GM21737 (cell line): Measurements from ENCODE around the gene MIB1.

ENCODE experiments used
- ATAC-seq: cut with Tn5 transposase; IDR thresholded peaks from one replicate; pipeline ENCODE4 v1.9.1; 2021; ENCODE audit warnings: mild to moderate bottlenecking, moderate library complexity; ENCODE audit not compliant: unreplicated experiment

The MIB1 gene

DNA sequence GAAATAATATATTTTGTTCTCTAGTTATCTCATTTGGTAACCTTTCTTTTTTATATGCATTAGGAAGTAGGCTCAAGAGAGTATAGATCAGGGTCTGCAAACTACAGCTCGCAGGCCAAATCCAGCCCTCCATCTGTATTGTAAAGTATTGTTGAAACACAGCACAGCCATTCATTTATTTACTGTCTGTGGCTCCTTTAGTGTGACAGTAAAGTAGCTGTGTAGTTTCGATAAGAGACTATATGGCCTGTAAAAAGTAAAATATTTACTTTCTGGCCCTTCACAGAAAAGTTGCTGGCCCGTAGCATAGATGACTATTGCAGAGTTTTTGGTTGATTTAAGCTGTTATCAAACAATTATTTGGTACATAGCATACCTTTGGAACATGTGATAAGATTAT lies 67.6 kb downstream of the MIB1 start:
- no peak for ATAC-seq

DNA sequence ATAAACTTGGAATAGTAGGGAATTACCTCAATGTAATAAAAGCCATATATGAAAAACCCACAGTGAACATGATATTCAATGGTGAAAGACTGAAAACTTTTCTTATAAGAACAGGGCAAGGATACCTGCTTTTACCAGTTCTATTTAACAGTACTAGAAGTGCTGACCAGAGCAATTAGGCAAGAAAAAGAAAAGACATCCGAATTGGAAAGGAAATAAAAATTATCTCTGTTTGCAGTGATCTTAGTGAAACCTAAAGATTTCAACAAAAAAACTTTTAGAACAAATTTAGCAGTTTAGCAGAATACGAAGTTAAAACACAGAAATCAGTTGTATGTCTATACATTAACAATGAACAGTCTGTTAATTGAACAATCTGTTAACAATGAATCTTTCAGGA lies 69.1 kb downstream of the MIB1 start:
- ATAC-seq: no peak

DNA sequence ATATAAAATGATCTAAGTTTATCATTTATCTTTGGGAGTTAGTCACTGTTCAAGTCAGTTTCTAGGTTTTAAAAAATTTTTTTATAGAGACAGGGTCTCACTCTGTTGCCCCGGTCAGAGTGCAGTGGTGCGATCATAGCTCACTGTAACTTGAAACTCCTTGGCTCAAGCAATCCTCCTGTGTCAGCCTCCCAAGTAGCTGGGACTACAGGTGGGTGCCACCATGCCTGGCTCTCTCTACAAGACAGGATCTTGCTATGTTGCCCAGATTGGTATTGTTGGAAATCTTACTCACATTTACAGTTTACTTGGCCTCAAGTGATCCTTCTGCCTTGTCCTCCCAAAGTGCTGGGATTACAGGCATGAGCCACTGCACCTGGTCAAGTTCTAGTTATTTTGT lies 74.5 kb downstream of the MIB1 start:
- no peak for ATAC-seq

DNA sequence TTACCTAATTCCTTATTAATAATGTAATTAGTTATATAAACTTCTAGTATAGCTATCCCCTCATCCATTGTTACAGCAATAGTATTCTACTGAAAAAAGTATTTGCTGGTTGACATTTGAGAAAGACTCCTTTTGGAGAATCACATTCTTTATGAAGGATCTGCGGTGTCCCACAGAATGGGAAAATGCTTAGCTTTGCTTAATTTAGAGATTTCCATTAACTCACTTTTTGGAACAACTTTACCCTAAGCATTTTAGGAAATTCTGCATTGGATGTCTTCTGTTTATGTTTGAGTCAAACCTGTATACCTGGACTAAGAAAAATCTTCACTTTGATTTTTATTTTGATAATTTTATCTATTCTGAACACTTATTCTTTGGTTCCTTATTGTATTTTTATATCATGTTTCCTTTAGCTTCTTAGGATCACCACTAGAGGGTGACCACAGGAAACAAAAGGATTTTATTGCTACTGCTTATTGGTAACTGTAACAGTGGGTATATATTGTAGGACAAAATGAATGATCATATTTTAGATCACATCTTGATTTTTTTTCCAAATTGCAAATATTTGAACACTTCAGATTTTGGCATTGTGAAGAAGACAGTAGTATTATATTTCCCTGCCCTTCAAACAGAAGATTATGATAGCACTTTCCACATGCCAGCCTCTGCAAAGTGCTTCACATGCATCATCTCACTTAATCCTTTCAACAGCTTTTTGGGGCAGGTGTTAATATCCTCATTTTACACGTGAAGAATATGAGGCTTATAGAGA lies 79.6 kb downstream of the MIB1 start:
- no peak for ATAC-seq

DNA sequence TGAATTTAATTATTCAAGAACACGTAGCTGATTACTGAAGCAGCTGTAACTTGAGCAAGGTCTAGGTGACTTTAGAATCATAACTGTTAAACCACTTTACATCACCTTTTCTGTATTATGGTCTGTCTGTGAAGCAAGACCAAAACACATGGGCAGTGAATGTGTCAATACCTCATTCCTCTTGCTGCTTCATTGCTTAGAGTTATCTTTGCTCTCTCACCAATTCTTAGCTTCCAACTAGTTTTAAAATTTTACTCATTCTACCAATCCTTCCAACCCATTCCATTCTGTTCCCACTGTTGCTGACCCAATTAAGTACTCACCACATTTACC lies 80.2 kb downstream of the MIB1 start:
- no peak for ATAC-seq

DNA sequence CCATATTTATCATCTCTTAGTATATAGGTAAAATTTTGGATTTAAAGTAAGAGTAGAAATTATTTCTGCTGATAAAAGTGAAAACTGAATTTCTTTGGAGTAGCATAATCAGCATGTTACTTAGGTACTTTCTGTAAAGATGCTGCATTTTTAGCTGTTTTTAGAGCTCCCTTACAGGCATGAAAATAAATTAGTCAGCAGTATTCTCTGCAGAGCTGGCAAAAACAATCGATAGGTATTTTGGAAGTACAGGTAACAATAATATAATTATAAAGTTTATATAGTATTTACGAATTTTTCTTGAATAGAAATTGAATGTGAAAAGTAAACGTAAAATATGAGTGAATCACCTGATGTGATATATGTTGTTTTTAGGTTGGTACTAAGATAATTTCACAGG lies 83.3 kb downstream of the MIB1 start:
- no peak for ATAC-seq

DNA sequence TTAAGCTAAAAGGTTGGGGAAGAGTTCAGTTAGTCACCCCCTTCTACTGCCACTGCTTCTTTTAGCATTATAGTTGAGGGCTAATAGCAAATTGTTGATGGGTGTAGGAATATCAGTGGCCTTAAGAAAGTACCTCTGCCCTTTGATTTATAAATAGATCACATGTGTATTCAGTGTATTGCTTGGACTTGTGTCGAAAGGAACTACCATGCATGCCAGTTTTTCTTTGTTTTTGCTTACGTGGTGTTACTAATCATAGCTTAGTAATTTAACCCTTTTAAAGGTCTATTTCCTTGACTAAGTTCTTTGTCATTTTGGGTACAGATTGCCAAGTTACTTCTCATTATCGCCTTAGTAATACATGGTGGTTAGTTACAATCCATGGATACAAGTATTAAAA lies 85.6 kb downstream of the MIB1 start:
- ATAC-seq: no peak

DNA sequence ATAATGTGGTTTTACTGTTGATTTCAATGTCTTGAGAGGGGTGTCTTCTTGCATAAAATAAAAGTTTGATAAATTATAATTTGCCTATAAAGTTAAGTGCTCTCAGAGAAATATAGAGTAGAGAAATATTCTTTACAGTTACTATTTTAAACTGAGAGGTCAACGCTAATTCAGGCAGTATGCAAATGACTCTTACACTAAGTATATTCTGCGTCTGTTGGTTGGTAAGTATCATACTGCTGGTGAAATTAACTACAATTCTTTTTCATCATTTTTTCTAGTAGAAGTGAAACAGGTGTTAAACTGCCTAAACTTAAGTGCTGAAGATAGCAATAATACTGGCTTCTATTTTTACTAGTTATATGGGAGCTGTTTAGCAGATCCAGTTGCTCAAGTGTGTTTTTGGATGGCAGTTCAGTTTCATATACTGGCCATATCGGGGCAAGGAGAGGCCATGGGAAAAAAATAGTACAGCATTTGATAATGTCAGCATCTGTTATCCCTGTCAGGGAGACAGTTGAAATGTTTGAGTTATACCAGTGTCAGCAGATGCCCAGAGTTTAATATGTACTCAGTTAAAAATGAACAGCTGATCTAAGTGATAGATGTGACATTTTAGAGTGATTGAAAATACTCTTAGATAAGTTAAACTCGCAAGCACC lies 86.2 kb downstream of the MIB1 start:
- no peak for ATAC-seq

DNA sequence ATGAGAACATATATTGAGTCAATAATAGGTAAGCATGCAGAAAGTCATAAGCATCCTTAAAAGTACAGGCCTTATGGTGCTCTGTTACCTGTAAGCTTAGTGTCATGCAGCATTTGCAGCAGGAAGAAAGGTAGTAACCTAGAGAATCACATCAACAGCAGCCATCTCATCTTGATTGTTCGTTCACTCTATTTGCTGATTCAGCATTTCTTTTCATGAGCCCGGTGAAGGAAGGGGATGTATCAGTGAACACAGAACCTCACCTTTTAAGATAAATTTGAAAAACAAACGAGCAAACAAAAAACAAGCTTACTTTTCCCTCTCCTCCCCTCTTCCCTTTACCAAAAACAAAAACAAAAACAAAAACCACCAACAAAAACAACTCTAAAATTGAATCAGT lies 89.9 kb downstream of the MIB1 start:
- ATAC-seq: no peak

DNA sequence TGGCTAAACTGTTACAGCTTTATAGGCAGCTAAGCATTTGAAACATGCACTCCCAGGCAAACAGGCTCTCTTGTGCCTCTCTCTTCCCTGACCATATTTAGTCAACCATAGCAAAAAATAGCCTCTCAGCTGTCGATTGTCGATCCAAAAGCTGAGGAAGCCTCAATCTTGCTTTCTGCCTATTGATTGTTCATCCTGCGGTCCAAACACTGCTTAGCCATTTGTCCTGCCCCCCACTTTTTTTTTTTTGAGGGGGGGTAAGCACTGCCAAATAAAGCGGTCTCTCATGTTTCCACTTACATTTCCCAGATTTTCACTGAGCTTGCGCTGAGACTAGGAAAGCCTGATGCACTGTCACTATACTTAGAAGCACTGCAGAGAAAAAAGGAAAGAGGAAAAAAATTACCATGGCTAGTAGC lies 90.8 kb downstream of the MIB1 start:
- ATAC-seq: no peak

DNA sequence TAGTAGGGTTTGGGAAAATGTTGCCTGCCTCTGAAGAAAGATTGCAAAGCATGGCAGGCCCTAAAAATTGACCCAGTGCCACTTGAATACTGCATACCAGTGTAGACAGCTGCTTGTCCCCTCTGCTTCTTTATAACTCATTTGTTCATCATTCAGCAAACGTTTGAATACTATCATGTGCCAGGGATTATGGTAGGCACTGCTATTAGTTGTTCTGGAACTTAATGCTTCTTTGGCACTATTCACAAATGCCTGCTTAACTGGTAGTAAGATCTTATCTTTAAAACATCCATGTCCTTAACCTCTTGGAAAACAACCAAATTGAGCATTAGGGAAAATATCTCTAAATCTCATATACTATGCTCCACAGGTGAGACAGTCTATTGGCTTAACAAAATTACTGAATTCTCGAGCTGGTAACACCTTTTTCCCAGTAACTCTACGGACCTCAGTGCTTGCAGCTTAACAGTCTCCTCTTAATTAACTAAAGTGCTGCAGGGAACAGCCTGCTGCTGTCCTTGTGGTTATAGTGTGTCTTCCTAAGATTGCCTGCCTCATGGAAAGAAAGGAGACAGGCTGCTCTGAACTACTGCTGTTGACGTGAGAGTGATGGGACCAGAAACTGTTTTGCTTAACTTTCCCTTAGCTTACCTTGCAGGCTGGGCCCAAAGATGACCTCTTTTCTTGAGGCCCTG lies 93.2 kb downstream of the MIB1 start:
- no peak for ATAC-seq

DNA sequence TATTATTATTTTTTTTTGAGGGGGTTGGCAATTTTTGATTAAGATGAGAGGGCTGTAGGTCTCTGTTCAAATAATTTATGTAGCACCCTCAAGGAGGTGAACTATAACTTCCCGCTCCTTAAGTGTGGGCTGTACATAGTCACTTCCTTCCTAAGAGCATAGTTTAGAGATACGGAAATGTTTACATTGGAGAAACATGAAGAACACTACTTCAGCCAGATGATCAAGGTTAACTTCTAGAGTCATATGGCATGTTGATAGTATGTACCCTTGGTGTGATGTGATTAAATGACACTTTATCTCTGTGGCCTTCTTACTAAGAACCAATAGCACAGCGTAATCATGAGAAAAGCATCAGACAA lies 93.7 kb downstream of the MIB1 start:
- no peak for ATAC-seq

DNA sequence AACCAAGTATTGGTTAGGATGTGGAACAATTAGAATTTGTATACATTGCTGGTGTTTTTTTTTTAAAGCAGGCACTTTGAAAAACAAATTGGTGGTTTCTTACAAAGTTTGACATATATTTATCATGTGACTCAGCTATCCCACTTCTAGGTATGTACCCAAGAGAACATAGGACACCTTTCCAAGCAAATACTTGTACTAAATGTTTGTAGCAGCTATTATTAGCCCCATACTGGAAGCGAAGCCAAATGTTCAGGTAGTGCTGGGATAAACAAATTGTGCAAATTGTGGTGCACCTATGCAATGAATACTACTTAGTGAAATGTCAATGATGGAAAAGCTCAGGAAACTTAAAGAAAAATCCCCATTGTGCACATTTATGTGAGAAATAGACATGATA lies 101.0 kb downstream of the MIB1 start:
- ATAC-seq: no peak

DNA sequence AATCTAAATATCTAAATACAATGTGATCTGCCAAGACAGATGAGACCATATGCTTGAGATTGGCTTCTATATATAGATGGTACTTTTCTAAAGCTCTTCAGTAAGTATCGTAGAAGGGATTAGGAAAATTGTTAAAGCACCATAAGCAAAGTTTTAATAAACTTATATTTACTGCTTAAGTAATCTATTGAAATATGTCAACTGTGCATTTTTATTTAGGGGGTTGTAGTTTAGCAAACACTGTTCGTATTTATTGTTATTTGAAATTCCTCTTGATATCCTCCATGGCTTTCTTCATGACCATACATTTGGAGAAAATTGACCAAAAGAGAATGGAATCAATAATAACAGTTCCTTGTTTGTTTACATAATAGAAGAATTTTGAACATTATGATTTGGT lies 102.7 kb downstream of the MIB1 start:
- ATAC-seq: no peak

DNA sequence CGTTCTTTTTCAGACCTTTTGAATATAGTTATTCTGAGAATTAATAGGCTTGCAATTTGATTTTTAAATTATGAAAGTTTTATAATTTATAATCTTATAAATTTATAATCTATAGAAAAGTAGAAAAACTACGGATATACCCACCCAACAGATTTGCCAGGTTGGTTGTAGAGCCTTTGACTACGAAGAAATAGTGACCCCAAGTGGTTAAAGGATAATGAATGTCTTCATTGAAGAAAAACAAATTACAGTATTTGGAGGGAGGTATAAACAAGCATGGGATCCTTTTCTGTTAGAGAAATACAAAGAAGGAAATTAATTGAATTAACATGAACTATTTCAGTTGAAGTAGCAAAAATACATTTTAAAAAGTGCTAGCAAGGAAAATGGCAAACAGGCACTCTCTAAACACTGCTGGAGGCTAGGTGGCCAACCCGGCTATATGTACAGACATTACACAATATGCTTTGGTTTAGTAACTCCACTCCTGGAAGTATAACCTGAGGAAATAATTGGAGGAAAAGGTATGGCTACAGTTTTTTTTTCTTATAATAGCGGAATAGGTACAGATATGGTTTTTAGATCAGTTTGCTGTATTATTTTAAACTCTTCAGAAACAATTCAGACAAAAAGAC lies 110.9 kb downstream of the MIB1 start:
- ATAC-seq: no peak

DNA sequence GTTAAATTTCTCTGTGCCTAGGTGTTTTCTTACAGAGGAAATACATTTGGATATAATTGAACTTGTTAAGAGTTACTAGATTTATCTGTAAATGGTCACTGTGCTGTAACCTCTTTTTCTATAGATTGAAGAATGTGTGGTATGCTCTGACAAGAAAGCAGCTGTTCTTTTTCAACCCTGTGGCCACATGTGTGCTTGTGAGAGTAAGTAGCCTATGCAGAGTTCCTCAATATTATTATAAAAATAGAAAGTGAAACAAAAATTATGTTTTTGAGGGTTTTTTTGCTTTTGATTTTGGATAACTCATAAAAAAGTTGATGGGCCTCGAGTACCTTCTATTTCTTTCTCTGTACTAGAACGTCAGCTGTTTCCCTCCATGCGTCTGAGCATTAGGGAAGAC lies 112.4 kb downstream of the MIB1 start:
- ATAC-seq: peak; percentile 83

DNA sequence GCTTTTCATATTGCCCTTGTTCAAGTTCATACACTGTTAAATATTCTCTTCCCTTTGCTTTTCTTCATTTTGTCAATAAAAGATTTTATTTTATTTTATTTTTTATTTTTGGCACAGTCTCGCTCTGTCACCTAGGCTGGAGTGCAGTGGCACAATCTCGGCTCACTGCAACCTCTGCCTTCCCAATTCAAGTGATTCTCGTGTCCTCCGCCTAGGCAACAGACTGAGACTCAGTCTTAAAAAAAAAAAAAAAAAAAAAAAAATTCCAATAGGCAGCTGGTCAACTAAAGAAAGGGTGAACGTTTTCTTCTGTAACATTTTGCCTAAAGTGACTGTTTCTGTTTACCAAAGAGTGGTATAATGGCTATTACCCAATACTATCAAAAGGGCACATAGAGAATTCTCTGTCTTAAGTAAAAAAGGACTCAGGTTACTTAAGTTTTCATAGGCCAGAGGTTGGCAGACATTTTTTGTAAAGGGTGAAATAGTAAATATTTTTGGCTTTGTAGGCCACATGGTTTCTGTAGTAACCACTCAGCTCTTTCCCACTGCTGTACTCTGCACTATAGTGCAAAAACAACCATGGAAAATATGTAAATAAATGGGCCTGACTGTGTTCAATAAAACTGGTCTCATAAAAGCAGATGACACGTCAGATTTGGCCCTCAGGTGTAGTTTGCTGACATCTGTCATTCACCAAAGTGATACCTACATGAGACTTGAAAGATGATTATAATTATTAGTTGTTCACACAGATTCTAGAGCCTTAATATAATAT lies 113.4 kb downstream of the MIB1 start:
- no peak for ATAC-seq

DNA sequence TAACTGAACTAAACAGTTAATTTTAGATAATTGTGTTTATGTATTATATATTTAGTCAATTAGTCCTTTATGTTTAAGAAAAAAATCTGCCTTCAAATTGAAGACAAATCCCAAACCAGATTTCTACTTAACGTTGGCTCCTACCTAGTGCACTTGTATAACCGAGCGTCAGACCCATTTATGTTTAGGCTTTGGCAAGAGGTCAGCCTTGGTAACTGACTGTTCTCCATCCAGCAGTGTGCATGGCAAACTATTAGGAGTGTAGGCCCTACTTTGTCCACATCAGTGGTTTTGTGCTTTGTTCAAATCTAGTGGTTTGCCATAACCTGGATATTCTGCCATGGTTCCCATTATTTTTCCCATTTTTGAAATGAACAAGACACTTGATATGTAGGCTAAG lies 114.8 kb downstream of the MIB1 start:
- ATAC-seq: no peak

DNA sequence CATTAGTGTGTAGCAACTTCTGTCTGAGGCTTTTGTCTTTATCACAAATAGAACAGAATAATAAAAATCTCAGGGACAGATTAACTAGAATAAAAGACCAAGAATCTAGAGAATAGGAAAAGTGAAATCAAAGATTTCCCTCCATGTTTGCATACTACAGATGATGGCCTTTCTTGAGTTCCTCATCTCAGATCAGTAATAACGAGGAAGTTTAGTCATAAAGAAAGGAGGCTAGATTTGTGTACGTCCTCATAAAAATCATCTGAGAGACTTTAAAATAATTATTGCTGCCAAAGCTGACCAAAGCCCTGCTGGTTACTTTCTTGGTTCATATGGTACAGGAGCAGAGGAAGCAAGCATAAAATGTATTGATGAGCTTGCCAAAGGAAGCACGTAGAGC lies 117.3 kb downstream of the MIB1 start:
- ATAC-seq: no peak

DNA sequence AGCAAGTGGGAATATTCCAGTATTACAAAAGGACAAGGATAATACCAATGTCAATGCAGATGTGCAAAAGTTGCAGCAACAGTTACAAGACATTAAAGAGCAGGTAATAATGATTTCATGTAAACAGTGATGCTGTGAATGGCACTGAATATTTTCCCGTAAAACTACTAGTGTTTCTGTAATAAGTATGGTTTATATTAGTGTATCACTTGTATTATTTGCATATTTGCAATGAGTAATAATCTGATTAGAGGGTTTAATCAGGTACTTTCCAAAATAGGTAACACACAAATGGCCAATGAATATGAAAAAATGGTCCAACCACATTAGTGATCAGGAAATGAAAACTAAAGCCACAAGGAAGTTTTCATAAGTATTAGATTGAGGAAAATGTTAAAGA lies 118.0 kb downstream of the MIB1 start:
- ATAC-seq: no peak

DNA sequence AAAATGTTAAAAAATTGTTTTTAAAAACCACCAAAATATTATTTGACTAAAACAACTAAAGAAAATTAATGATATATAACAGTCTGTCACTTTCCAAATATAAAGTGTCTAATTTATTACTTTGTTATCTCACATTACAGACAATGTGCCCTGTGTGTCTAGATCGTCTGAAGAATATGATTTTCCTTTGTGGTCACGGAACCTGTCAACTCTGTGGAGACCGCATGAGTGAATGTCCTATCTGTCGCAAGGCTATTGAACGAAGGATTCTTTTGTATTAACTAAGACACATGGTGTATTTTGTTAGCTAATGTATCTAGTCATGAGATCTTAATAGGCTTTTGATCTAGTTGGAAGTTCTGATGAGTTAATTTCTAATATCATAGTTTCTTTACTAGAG lies 123.8 kb downstream of the MIB1 start:
- ATAC-seq: no peak
